HG02973 (cell line): ENCODE measurements around the gene ADPRS.

Experiments
- ATAC-seq: cut with Tn5 transposase; IDR thresholded peaks from one replicate; pipeline ENCODE4 v1.9.1; 2021; ENCODE audit warnings: moderate library complexity; ENCODE audit not compliant: unreplicated experiment

Gene ADPRS

GRCh38 chr1:36087233-36088123, 1.2 kb upstream of the ADPRS start:
- ATAC-seq, result no peak

- no peak for ATAC-seq
Observed at GRCh38 chr1:36088265-36088576, 471 bp upstream of the ADPRS start.

- ATAC-seq, result no peak
Observed at GRCh38 chr1:36089393-36090121, 865 bp downstream of the ADPRS start.

GRCh38 chr1:36091141-36091540, 2.4 kb downstream of the ADPRS start:
- ATAC-seq, result no peak

GRCh38 chr1:36091698-36092097, 3.0 kb downstream of the ADPRS start:
- no peak for ATAC-seq

- no peak for ATAC-seq
Observed at GRCh38 chr1:36092166-36092797, 3.6 kb downstream of the ADPRS start.

- ATAC-seq, result no peak
Observed at GRCh38 chr1:36092798-36093185, 4.1 kb downstream of the ADPRS start.

- ATAC-seq, result no peak
Observed at GRCh38 chr1:36093226-36093625, 4.5 kb downstream of the ADPRS start.

- no peak for ATAC-seq
Observed at GRCh38 chr1:36093929-36094328, 5.2 kb downstream of the ADPRS start.

GRCh38 chr1:36094621-36095061, 5.9 kb downstream of the ADPRS start:
- no peak for ATAC-seq

GRCh38 chr1:36095760-36096405, 7.2 kb downstream of the ADPRS start:
- no peak for ATAC-seq

- ATAC-seq, result no peak
Observed at GRCh38 chr1:36096500-36097432, 8.1 kb downstream of the ADPRS start.

GRCh38 chr1:36097693-36098585, 9.2 kb downstream of the ADPRS start:
- no peak for ATAC-seq

- no peak for ATAC-seq
Observed at GRCh38 chr1:36098650-36099365, 10.1 kb downstream of the ADPRS start.

- ATAC-seq, result no peak
Observed at GRCh38 chr1:36099681-36100341, 11.1 kb downstream of the ADPRS start.

GRCh38 chr1:36100376-36100775, 11.7 kb downstream of the ADPRS start:
- ATAC-seq, result no peak

- no peak for ATAC-seq
Observed at GRCh38 chr1:36101546-36101945, 12.9 kb downstream of the ADPRS start.

- no peak for ATAC-seq
Observed at GRCh38 chr1:36106269-36106668, 17.6 kb downstream of the ADPRS start.
